Spleen (tissue), 13 donors: ENCODE data around the gene BBLN. TPM values are rescaled to one million over a fixed set of nuclear protein-coding genes. Genes with fewer than 3 reads are reported as not detected.
"Not testable (repeated sequence)": the region's sequence is repeated elsewhere in the genome, so short reads cannot be mapped to it uniquely, and the experiment has no call there.

Experiments used
- DNase-seq: peaks from one replicate; pipeline ENCODE4 v3.0.0-alpha.2; 2020
- H3K27ac ChIP-seq, 8 donors: fragments of 200-600 bp; sonication (generic) in 7 of 8; 1 replicate in 4 of 8; 2 replicates in 4 of 8; pipeline versions ENCODE4 v1.5.0 to v1.8.0; 2016 to 2021; ENCODE audit warnings: inconsistent platforms in 4 of 8, mild to moderate bottlenecking in 4 of 8, moderate library complexity in 1 of 8
- H3K27me3 ChIP-seq, 7 donors: fragments of 200-600 bp; sonication (generic) in 6 of 7; replicated peaks in 1 of 7; 1 replicate in 4 of 7; 2 replicates in 3 of 7; pipeline versions ENCODE4 v1.5.0 to v1.8.0; 2016 to 2021; ENCODE audit warnings: inconsistent platforms in 3 of 7, mild to moderate bottlenecking in 1 of 7
- H3K36me3 ChIP-seq, 6 donors: fragments of 200-600 bp; sonication (generic) in 5 of 6; 1 replicate in 4 of 6; 2 replicates in 2 of 6; pipeline versions ENCODE4 v1.5.0 to v1.8.0; 2016 to 2021; ENCODE audit warnings: inconsistent platforms in 2 of 6
- H3K4me1 ChIP-seq, 6 donors: fragments of 200-600 bp; sonication (generic) in 5 of 6; 1 replicate in 3 of 6; 2 replicates in 3 of 6; pipeline versions ENCODE4 v1.5.0 to v1.8.0; 2016 to 2021; ENCODE audit warnings: inconsistent platforms in 3 of 6
- H3K4me3 ChIP-seq, 8 donors: fragments of 200-600 bp; sonication (generic) in 7 of 8; 1 replicate in 4 of 8; 2 replicates in 4 of 8; pipeline versions ENCODE4 v1.5.0 to v1.8.0; 2016 to 2021; ENCODE audit warnings: inconsistent platforms in 4 of 8, mild to moderate bottlenecking in 4 of 8, moderate library complexity in 2 of 8
- H3K9me3 ChIP-seq, 8 donors: fragments of 200-600 bp; sonication (generic) in 7 of 8; 1 replicate in 4 of 8; 2 replicates in 4 of 8; pipeline versions ENCODE4 v1.5.0 to v1.8.0; 2016 to 2021; ENCODE audit warnings: inconsistent platforms in 4 of 8
- POLR2A ChIP-seq, 3 donors: fragments of 450-650 bp; IDR thresholded peaks; one replicate each; pipeline ENCODE4 v1.5.1; 2017; ENCODE audit warnings: antibody characterized with exemption in 3 of 3, mild to moderate bottlenecking in 1 of 3
- POLR2AphosphoS5 ChIP-seq, 3 donors: sonication (generic); formaldehyde crosslinking; IDR thresholded peaks; one replicate each; pipeline ENCODE4 v1.5.1; 2017; ENCODE audit warnings: antibody characterized with exemption in 3 of 3
- WGBS, 5 donors: extraction: QIAGEN DNeasy Blood & Tissue Kit in 3 of 5; methylation state at CpG; one replicate each; pipeline versions ENCODE4 v1.1.5 to v1.1.7; 2013 to 2018; 5-methylcytosine and 5-hydroxymethylcytosine counted together
- intact Hi-C: fragments of 100-400 bp; cut with DNase I; formaldehyde crosslinking; loops from one replicate; pipeline ENCODE4 v1.15.0; 2023; ENCODE audit warnings: low total_unique reads
- long read RNA-seq, 2 donors: transcript quantifications; one replicate each; lab custom pipeline, GENCODE V29; 2026
- polyA plus RNA-seq, 3 donors: library from polyadenylated mRNA; stranded (reverse); fragments of 200-250 nt; gene quantifications; one replicate each; pipeline ENCODE4 v1.2.1, GENCODE V29; 2013
- total RNA-seq, 7 donors: library from RNA; depleted of rRNA in 3 of 7; stranded (reverse); fragments of >200 nt in 3 of 7; fragmentation: NEBNext Ultra II Directional in 4 of 7; extraction: Animal tissue kit (Norgen Biotek cat#: 25700) in 4 of 7; gene quantifications; one replicate each; pipeline versions ENCODE4 v1.1.0 to v1.2.1, GENCODE V29; 2016 to 2021
- TF ChIP-seq, protein P1 (sequence below), 11 experiments: fragments of 200-600 bp in 7 of 11; fragments of 450-650 bp in 4 of 11; sonication (generic) in 4 of 11; IDR thresholded peaks in 8 of 11; conservative IDR thresholded peaks in 3 of 11; 1 replicate in 7 of 11; 2 replicates in 4 of 11; pipeline versions ENCODE4 v1.4.0 to v1.8.0; 2016 to 2021; ENCODE audit warnings: antibody characterized with exemption in 11 of 11, inconsistent platforms in 4 of 11, mild to moderate bottlenecking in 1 of 11
- donor health status: healthy with polysubstance abuse.
- donor health status: DM: no; HTN: no; CAD: no; lungs with moderate emphysema.
- donor health status: DM: no; HTN: no; CAD: no.
- donor health status: Bipolar disorder and iron deficiency.
- donor health status: healthy.
- donor health status: DM: no; HTN: no; CAD: no.
- donor health status: DM: yes; HTN: yes; CAD: no.

BBLN gene, protein sequence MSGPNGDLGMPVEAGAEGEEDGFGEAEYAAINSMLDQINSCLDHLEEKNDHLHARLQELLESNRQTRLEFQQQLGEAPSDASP
- total RNA-seq (100 to 1,000 TPM in 3 of 7 donors, 10 to 100 TPM in 4; 43.5 to 220 (median 59.2) TPM), polyA plus RNA-seq (100 to 1,000 TPM; 152 to 201 (median 178) TPM)
- long read RNA-seq, donor 1, transcript C9orf16-201 (2 exons, 713 nt): major isoform, 22 of 37 reads
- long read RNA-seq, donor 1, partial matches to known transcripts: 15 of 37 reads
- long read RNA-seq, donor 1, other reads (novel, unspliced or antisense): 0 of 37 reads
- long read RNA-seq, donor 2, transcript C9orf16-201 (2 exons, 713 nt): major isoform, 30 of 30 reads
- long read RNA-seq, donor 2, partial matches to known transcripts: 0 of 30 reads
- long read RNA-seq, donor 2, other reads (novel, unspliced or antisense): 0 of 30 reads

DNA sequence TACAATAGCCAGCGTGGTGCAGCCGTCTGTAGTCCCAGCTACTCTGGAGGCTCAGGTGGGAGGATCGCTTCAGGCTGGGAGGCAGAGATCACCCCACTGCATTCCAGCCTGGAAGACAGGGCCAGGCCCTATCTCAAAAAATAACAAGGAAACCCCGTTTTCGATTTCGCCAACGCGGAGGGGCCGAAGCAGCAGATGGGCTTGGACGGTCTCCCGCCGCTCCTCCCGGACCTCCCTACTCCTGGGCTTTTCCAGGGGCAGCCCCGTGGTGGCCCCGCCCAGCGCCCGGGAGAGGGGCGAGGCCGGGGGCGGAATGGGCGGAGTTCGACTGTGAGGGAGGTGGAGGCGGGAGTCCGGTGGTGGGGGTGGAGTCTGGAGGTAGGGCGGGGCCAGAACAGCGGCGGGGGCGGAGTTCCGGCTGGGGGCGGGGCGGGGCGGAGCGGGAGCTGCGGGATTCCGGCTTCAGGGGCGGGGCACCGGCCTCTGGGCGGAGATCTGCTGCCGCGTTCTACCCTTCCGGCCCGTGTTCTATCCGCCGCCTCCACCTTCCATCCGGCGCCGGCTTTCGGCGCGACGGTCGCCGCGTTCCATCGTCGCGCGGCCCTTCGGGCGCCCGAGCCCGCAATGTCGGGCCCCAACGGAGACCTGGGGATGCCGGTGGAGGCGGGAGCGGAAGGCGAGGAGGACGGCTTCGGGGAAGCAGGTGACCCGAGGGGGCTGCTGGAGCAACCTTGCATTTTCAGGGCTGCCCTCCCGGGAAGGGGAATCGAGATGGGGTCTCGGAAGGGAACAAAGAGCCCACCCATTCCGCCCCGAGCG lies at the start of gene BBLN:
TSS of gene BBLN (plus strand) at position 482 of the 819 bp plus-strand sequence. CDS start at position 625, 143 bp downstream.
- H3K4me3 ChIP-seq: peak within 1 kb of the TSS; percentile 33 to 90 (median 76)
- intact Hi-C loops: no loop called here
- TF ChIP-seq POLR2A (IDR thresholded peaks at IDR 0.05): peak in 2 of 3 donors; percentile 69 to 80
- TF ChIP-seq, protein P1, sequence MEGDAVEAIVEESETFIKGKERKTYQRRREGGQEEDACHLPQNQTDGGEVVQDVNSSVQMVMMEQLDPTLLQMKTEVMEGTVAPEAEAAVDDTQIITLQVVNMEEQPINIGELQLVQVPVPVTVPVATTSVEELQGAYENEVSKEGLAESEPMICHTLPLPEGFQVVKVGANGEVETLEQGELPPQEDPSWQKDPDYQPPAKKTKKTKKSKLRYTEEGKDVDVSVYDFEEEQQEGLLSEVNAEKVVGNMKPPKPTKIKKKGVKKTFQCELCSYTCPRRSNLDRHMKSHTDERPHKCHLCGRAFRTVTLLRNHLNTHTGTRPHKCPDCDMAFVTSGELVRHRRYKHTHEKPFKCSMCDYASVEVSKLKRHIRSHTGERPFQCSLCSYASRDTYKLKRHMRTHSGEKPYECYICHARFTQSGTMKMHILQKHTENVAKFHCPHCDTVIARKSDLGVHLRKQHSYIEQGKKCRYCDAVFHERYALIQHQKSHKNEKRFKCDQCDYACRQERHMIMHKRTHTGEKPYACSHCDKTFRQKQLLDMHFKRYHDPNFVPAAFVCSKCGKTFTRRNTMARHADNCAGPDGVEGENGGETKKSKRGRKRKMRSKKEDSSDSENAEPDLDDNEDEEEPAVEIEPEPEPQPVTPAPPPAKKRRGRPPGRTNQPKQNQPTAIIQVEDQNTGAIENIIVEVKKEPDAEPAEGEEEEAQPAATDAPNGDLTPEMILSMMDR (IDR thresholded peaks at IDR 0.05 in 8 of 11, conservative IDR thresholded peaks at IDR 0.05 in 3 of 11): peak in 1 of 11 experiments; percentile 30
- TF ChIP-seq POLR2AphosphoS5 (IDR thresholded peaks at IDR 0.05): peak; percentile 95 to 96 (median 96)
- no peaks in the 10 kb centered on the region for H3K9me3 ChIP-seq
- H3K4me1 ChIP-seq: peaks cover 8 to 55% (median 26%) of the 10 kb centered on the region in 6 donors
- 0 to 1% (median 0%) methylated on average over 13 to 77 of the region's 77 CpGs for WGBS, 5 donors
- H3K27me3 ChIP-seq: no peaks in the 10 kb centered on the region
- H3K36me3 ChIP-seq: peaks cover 0 to 31% (median 16%) of the 10 kb centered on the region in 6 donors
- H3K27ac ChIP-seq: peak within 1 kb of the TSS; percentile 61 to 93 (median 86)
- peak; percentile 98 for DNase-seq

DNA sequence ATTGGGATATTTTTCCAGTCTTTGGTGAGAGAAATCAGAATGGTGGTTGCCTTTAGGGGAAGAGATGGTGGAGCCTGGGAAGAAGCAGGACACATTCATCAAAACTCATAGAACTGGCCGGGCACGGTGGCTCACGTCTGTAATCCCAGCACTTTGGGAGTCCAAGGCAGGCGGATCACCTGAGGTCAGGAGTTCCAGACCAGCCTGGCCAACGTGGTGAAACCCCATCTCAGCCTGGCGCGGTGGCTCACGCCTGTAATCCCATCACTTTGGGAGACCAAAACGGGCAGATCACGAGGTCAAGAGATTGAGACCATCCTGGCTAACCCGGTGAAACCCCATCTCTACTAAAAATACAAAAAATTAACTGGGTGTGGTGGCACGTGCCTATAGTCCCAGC lies 48.3 kb upstream of the BBLN start:
- H3K27ac ChIP-seq, H3K27me3 ChIP-seq, intact Hi-C loops, H3K9me3 ChIP-seq, H3K4me3 ChIP-seq: not testable (repeated sequence)
- TF ChIP-seq POLR2AphosphoS5 (IDR thresholded peaks at IDR 0.05): peak in 1 of 3 donors; percentile 16
- H3K4me1 ChIP-seq: peaks cover 0 to 38% (median 24%) of the 10 kb centered on the region in 6 donors
- peaks cover 4 to 60% (median 31%) of the 10 kb centered on the region in 6 donors for H3K36me3 ChIP-seq
- DNase-seq: peak; percentile 52
- WGBS, 5 donors: 83 to 91% (median 87%) methylated on average over 11 to 12 of the region's 12 CpGs

DNA sequence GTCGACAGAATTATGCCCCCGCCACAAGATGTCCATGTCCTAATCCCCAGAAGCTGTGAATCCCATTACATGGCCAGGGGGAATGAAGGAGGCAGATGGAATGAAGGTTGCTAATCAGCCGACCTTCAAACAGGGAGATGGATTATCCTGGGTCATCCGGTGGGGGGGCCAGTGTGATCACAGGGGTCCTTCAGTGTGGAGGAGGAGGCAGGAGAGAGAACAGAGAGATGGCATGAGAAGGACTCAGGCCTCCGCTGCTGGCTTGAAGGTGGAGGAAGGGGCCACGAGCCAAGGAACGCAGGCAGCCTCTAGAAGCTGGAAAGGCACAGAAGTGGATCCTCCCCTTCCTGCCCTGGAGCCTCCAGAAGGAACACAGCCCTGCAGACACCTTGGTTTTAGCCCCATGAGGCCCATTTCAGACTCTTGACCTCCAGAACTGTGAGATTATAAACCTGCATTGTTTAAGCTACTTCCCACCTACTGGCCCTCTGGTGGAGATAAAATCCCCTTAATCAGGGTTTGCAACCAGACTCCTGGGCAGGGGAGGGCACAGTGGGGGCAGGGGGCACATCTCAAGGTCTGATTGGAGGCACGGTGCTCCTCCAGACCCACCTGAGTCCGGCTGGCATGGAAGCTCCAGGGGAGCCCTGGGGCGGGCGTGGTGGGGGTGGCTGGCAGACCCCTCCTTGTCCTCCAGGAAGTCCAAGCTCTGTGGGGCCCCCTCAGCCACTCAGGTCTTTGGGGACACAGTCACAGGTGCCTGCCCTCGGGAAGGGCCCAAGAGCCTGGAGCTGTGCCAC lies 46.3 kb upstream of the BBLN start:
- H3K27ac ChIP-seq: peak overlapping the region in 1 of 8 donors; percentile 51
- peaks cover 0 to 40% (median 11%) of the 10 kb centered on the region in 6 donors for H3K36me3 ChIP-seq
- H3K4me1 ChIP-seq: peaks cover 10 to 47% (median 37%) of the 10 kb centered on the region in 6 donors
- H3K27me3 ChIP-seq: no peaks in the 10 kb centered on the region
- intact Hi-C loops: no loop called here
- 92 to 97% (median 94%) methylated on average over 11 to 12 of the region's 12 CpGs for WGBS, 5 donors
- no peak overlapping the region for H3K4me3 ChIP-seq
- DNase-seq: peak; percentile 73
- no peaks in the 10 kb centered on the region for H3K9me3 ChIP-seq
- TF ChIP-seq POLR2A (IDR thresholded peaks at IDR 0.05) (no peak), POLR2AphosphoS5 (IDR thresholded peaks at IDR 0.05) (no peak)
- TF ChIP-seq, protein P1 (IDR thresholded peaks at IDR 0.05 in 8 of 11, conservative IDR thresholded peaks at IDR 0.05 in 3 of 11): no peak
